H1 (cell line): ENCODE data around the gene ZNF598. TPM values are rescaled to one million over a fixed set of nuclear protein-coding genes. Genes with fewer than 3 reads are reported as not detected.

Experiments
- CTCF ChIA-PET: fragments of 300-600 bp; sonication (Branson Sonifier 250); formaldehyde crosslinking; loops from one replicate; lab custom pipeline; 2021; ENCODE audit not compliant: partially characterized antibody; lab: Charles Lee
- POLR2A ChIA-PET: fragments of 300-600 bp; sonication (Branson Sonifier 250); formaldehyde crosslinking; loops from one replicate; lab custom pipeline; 2021; ENCODE audit warnings: inconsistent platforms; ENCODE audit not compliant: partially characterized antibody; lab: Charles Lee
- DNase-seq, 2 experiments: peaks; one replicate each; pipeline versions ENCODE4 v3.0.0 to v3.0.0-alpha.2; 2010 to 2022; ENCODE audit warnings: low spot score in 2 of 2, low read depth in 1 of 2, mixed read lengths in 1 of 2
- FAIRE-seq: peaks from 2 replicates; lab custom pipeline; 2011; peaks lifted over from hg19 to GRCh38; lab: Jason Lieb, UNC
- H2AFZ ChIP-seq: 2 replicates; pipeline ENCODE4 v1.8.1; 2012; ENCODE audit warnings: low read length, inconsistent platforms
- H2AK5ac ChIP-seq: 2 replicates; pipeline ENCODE4 v1.6.1; 2013; ENCODE audit warnings: low read depth, low read length
- H2BK120ac ChIP-seq: replicated peaks from 2 replicates; pipeline ENCODE3; 2013; ENCODE audit warnings: low read depth, low read length, inconsistent platforms
- H2BK12ac ChIP-seq: 2 replicates; pipeline ENCODE4 v1.6.1; 2013; ENCODE audit warnings: low read depth, low read length
- H2BK15ac ChIP-seq: 2 replicates; pipeline ENCODE4 v1.6.1; 2013; ENCODE audit warnings: low read length
- H2BK20ac ChIP-seq: 2 replicates; pipeline ENCODE4 v1.6.1; 2013; ENCODE audit warnings: low read length
- H2BK5ac ChIP-seq: 2 replicates; pipeline ENCODE4 v1.6.1; 2013; ENCODE audit warnings: low read depth, low read length
- H3K14ac ChIP-seq: 2 replicates; pipeline ENCODE4 v1.6.1; 2013; ENCODE audit warnings: inconsistent platforms; ENCODE audit not compliant: insufficient read length
- H3K18ac ChIP-seq: 2 replicates; pipeline ENCODE4 v1.6.1; 2013; ENCODE audit warnings: low read length; ENCODE audit errors: extremely low read depth
- H3K23ac ChIP-seq: 2 replicates; pipeline ENCODE4 v1.6.1; 2013; ENCODE audit warnings: inconsistent platforms; ENCODE audit not compliant: insufficient read length
- H3K23me2 ChIP-seq: 2 replicates; pipeline ENCODE4 v1.6.1; 2013; ENCODE audit warnings: low read depth, low read length
- H3K27ac ChIP-seq: 2 replicates; pipeline ENCODE4 v1.6.1; 2011; ENCODE audit warnings: low read depth, low read length, inconsistent platforms
- H3K27me3 ChIP-seq, 4 experiments: replicated peaks in 1 of 4; 1 replicate in 1 of 4; 2 replicates in 3 of 4; pipeline versions ENCODE4 v1.6.1 to v1.8.1; 2011 to 2013; ENCODE audit warnings: low read length in 3 of 4, mild to moderate bottlenecking in 3 of 4, inconsistent platforms in 2 of 4, mixed read lengths in 2 of 4, moderate library complexity in 1 of 4; ENCODE audit not compliant: control insufficient read depth in 3 of 4, insufficient read depth in 3 of 4; ENCODE audit errors: extremely low read depth in 1 of 4
- H3K36me3 ChIP-seq, 4 experiments: 2 replicates each; pipeline versions ENCODE4 v1.6.1 to v1.8.1; 2011 to 2013; ENCODE audit warnings: mild to moderate bottlenecking in 4 of 4, low read length in 3 of 4, moderate library complexity in 2 of 4, control low read depth in 1 of 4, inconsistent platforms in 1 of 4; ENCODE audit not compliant: insufficient read depth in 4 of 4, control insufficient read depth in 2 of 4
- H3K4ac ChIP-seq: replicated peaks from 2 replicates; pipeline ENCODE3; 2013; ENCODE audit warnings: low read length, low read depth, mixed read lengths, inconsistent platforms; ENCODE audit not compliant: insufficient read length
- H3K4me1 ChIP-seq, 4 experiments: replicated peaks in 1 of 4; 1 replicate in 1 of 4; 2 replicates in 3 of 4; pipeline versions ENCODE4 v1.6.1 to v1.8.1; 2011 to 2013; ENCODE audit warnings: low read length in 3 of 4, inconsistent platforms in 2 of 4, mixed read lengths in 1 of 4; ENCODE audit not compliant: insufficient read depth in 4 of 4, control insufficient read depth in 3 of 4
- H3K4me2 ChIP-seq, 2 experiments: 2 replicates each; pipeline versions ENCODE4 v1.6.1 to v1.8.1; 2011 to 2013; ENCODE audit warnings: low read depth in 2 of 2, low read length in 2 of 2, control low read depth in 1 of 2, inconsistent platforms in 1 of 2, mild to moderate bottlenecking in 1 of 2; ENCODE audit not compliant: insufficient read depth in 1 of 2
- H3K4me3 ChIP-seq, 4 experiments: fragments of 200-600, 300-600 bp in 1 of 4; sonication (generic), shearing (Covaris generic), sonication (Bioruptor Twin) in 1 of 4; 2 replicates each; pipeline versions ENCODE4 v1.5.1 to v1.8.1; 2011 to 2016; ENCODE audit warnings: low read length in 4 of 4, low read depth in 3 of 4, control low read depth in 2 of 4, inconsistent platforms in 2 of 4, mild to moderate bottlenecking in 2 of 4, mixed read lengths in 1 of 4, moderate library complexity in 1 of 4; ENCODE audit not compliant: insufficient read depth in 2 of 4; ENCODE audit errors: extremely low read depth in 1 of 4
- H3K56ac ChIP-seq: replicated peaks from 2 replicates; pipeline ENCODE3; 2013; ENCODE audit warnings: low read depth, mild to moderate bottlenecking, mixed read lengths, low read length, inconsistent platforms; ENCODE audit not compliant: insufficient read length
- H3K79me1 ChIP-seq: 2 replicates; pipeline ENCODE4 v1.6.1; 2013; ENCODE audit warnings: low read depth, low read length, control low read depth
- H3K79me2 ChIP-seq, 2 experiments: 2 replicates each; pipeline versions ENCODE4 v1.6.1 to v1.8.1; 2012 to 2013; ENCODE audit warnings: low read length in 2 of 2, mild to moderate bottlenecking in 2 of 2, inconsistent platforms in 1 of 2; ENCODE audit not compliant: insufficient read depth in 2 of 2, control insufficient read depth in 1 of 2
- H3K9ac ChIP-seq, 4 experiments: replicated peaks in 1 of 4; 1 replicate in 1 of 4; 2 replicates in 3 of 4; pipeline versions ENCODE4 v1.6.1 to v1.8.1; 2011 to 2013; ENCODE audit warnings: low read depth in 3 of 4, low read length in 3 of 4, control low read depth in 2 of 4, mild to moderate bottlenecking in 2 of 4, moderate library complexity in 2 of 4, inconsistent platforms in 1 of 4; ENCODE audit errors: extremely low read depth in 1 of 4
- H3K9me3 ChIP-seq, 2 experiments: 2 replicates each; pipeline versions ENCODE4 v1.6.1 to v1.8.1; 2012 to 2013; ENCODE audit warnings: mild to moderate bottlenecking in 2 of 2, moderate library complexity in 2 of 2, control low read depth in 1 of 2, inconsistent platforms in 1 of 2, low read depth in 1 of 2, low read length in 1 of 2, mixed read lengths in 1 of 2; ENCODE audit not compliant: insufficient read depth in 2 of 2
- H4K20me1 ChIP-seq, 2 experiments: replicated peaks in 1 of 2; 2 replicates each; pipeline versions ENCODE3 to v1.8.1; 2011 to 2013; ENCODE audit warnings: inconsistent platforms in 2 of 2, low read length in 2 of 2, mild to moderate bottlenecking in 1 of 2; ENCODE audit not compliant: insufficient read depth in 2 of 2, control insufficient read depth in 1 of 2
- H4K5ac ChIP-seq: 2 replicates; pipeline ENCODE4 v1.6.1; 2013; ENCODE audit warnings: low read length, low read depth, mixed read lengths, inconsistent platforms; ENCODE audit not compliant: insufficient read length
- H4K8ac ChIP-seq: 2 replicates; pipeline ENCODE4 v1.8.0; 2013; ENCODE audit warnings: mild to moderate bottlenecking, moderate library complexity, low read length, inconsistent platforms; ENCODE audit not compliant: insufficient read depth; ENCODE audit errors: extremely low read depth
- H4K91ac ChIP-seq: replicated peaks from 2 replicates; pipeline ENCODE3; 2013; ENCODE audit warnings: low read length, mixed read lengths, inconsistent platforms; ENCODE audit not compliant: insufficient read length
- CBX8 ChIP-seq: fragments of 300-800, 300-1000 bp; sonication (generic); IDR thresholded peaks from 2 replicates; pipeline ENCODE4 v1.7.1; 2016; ENCODE audit warnings: low read depth, low read length, borderline replicate concordance
- CHD1 ChIP-seq: IDR thresholded peaks from 2 replicates; pipeline ENCODE4 v1.6.1; 2012; ENCODE audit warnings: low read depth, low read length, improper control_type of control experiment
- EGR1 ChIP-seq: IDR thresholded peaks from 2 replicates; pipeline ENCODE4 v1.6.1; 2011; ENCODE audit warnings: low read depth, low read length, borderline replicate concordance
- GABPA ChIP-seq: IDR thresholded peaks from 2 replicates; pipeline ENCODE4 v1.6.1; 2011; ENCODE audit warnings: mild to moderate bottlenecking, low read length, moderate library complexity, borderline replicate concordance; ENCODE audit not compliant: insufficient read depth
- SIN3A ChIP-seq, 2 experiments: IDR thresholded peaks in 1 of 2; conservative IDR thresholded peaks in 1 of 2; 2 replicates each; pipeline ENCODE4 v1.6.1; 2011 to 2012; ENCODE audit warnings: low read length in 2 of 2, improper control_type of control experiment in 1 of 2, low read depth in 1 of 2, mild to moderate bottlenecking in 1 of 2
- SP1 ChIP-seq: IDR thresholded peaks from 2 replicates; pipeline ENCODE4 v1.6.1; 2011; ENCODE audit warnings: low read depth, low read length
- ZNF274 ChIP-seq: IDR thresholded peaks from 2 replicates; pipeline ENCODE4 v1.7.0; 2012; ENCODE audit warnings: low read length, borderline replicate concordance; ENCODE audit errors: extremely low read depth
- WGBS, 2 experiments: shearing (Covaris generic) in 1 of 2; methylation state at CpG; one replicate each; pipeline versions ENCODE4 v1.1.6 to v1.1.7; 2013 to 2015; ENCODE audit warnings: low lambda C conversion rate in 2 of 2, mixed read lengths in 2 of 2, inconsistent platforms in 1 of 2, low coverage in 1 of 2, missing lambda C conversion rate in 1 of 2; ENCODE audit not compliant: insufficient replicate concordance in 2 of 2, insufficient coverage in 1 of 2, insufficient read length in 1 of 2; ENCODE audit errors: extremely low coverage in 1 of 2, missing lambda C conversion rate in 1 of 2; 5-methylcytosine and 5-hydroxymethylcytosine counted together
- polyA plus RNA-seq, 7 experiments: library from polyadenylated mRNA; depleted of rRNA in 3 of 7; stranded (reverse) in 5 of 7; unstranded in 2 of 7; fragments of >200 nt in 5 of 7; fragments of 200-250 nt in 2 of 7; gene quantifications; 1 replicate in 5 of 7; 2 replicates in 1 of 7; 4 replicates in 1 of 7; pipeline versions ENCODE4 v1.2.1 to v1.2.3, GENCODE V29; 2011 to 2013; ENCODE audit warnings: missing spikeins in 2 of 7, mixed read lengths in 2 of 7
- total RNA-seq: library from RNA; stranded (reverse); fragmentation: NEBNext Ultra II Directional; extraction: Animal tissue kit (Norgen Biotek cat#: 25700); gene quantifications from 2 replicates; pipeline ENCODE4 v1.2.1, GENCODE V29; 2021
- TF ChIP-seq, protein P1 (sequence below), 3 experiments: IDR thresholded peaks; 1 replicate in 2 of 3; 2 replicates in 1 of 3; pipeline versions ENCODE4 v1.5.1 to v1.6.1; 2011; ENCODE audit warnings: low read length in 3 of 3, mild to moderate bottlenecking in 3 of 3, inconsistent platforms in 2 of 3, low read depth in 1 of 3, moderate library complexity in 1 of 3; ENCODE audit not compliant: insufficient read depth in 1 of 3; ENCODE audit errors: control extremely low read depth in 1 of 3

The ZNF598 gene
- total and polyA plus RNA-seq, 2 of the 8 experiments (the other 6 are each of a cell fraction or from before 2014, with no cell fraction given) = 29.3 to 47.6 TPM

DNA sequence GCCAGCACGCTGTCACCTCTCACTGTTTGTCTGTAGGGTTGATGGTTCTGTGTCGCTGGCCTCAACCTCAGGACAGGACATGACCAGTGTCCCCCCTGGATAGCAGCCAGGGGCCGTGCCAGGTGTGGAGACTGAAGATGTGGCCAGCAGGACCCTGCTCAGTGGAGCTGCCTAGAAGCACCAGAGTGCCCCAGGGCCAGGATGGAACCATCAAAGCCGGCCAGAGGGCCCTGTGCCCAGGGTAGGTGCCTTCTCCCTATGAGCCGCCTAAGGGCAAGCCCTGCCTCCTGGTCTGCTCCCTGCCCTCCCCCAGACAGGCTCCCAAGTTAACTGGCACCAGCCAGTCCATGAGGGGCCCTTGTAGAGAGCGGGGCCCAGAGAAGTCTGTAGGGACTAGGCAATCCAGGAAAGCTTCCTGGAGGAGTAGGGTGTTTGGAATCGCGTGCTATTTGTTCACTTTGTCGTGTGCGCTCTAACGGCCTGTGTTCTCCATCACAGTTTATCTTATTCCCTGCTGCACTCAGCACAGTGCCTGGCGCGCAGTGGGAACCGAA is 50.8 kb downstream of the ZNF598 start:
- Histone ChIP-seq H2AK5ac (no peak overlapping the region), H3K9me3 (no peaks in the 10 kb centered on the region), H3K4ac (peak overlapping the region; percentile 76), H3K36me3 (peaks cover 17 to 30% (median 26%) of the 10 kb centered on the region in 4 experiments), H3K9ac (no peak overlapping the region), H2BK15ac (peak overlapping the region; percentile 72; the same call in 1 of the 2 replicates), H2AFZ (peak overlapping the region; percentile 31; the same call in 1 of the 2 replicates), H3K79me1 (peaks cover 2% of the 10 kb centered on the region), H3K23me2 (peaks cover 11% of the 10 kb centered on the region), H3K4me2 (peak overlapping the region; percentile 62 to 99), H4K8ac (peak overlapping the region; percentile 16; the same call in 1 of the 2 replicates), H3K56ac (no peak overlapping the region), H4K91ac (peak overlapping the region; percentile 69), H3K27me3 (peaks cover 0 to 2% (median 0%) of the 10 kb centered on the region in 4 experiments; a peak in 3 of 7 replicates), H2BK12ac (peak overlapping the region; percentile 50; the same call in 1 of the 2 replicates), H2BK20ac (no peak overlapping the region), H3K27ac (no peak overlapping the region), H4K20me1 (peaks cover 5 to 12% of the 10 kb centered on the region in 2 experiments), H2BK120ac (no peak overlapping the region), H3K4me1 (peaks cover 0 to 16% (median under 1%) of the 10 kb centered on the region in 4 experiments; a peak in 4 of 7 replicates), H3K23ac (no peak overlapping the region), H3K4me3 (peak overlapping the region; percentile 22 to 93 (median 86)), H3K14ac (no peak overlapping the region), H3K79me2 (peaks cover 5 to 21% of the 10 kb centered on the region in 2 experiments), H4K5ac (peak overlapping the region; percentile 27), H2BK5ac (no peak overlapping the region; the same call in 1 of the 2 replicates), H3K18ac (peak overlapping the region; percentile 60; the same call in 1 of the 2 replicates)
- ChIA-PET POLR2A (interaction anchor here (0.9 to 19.8 kb wide), 8 partner anchors 6 to 196 kb away, joined by 3 to 736 read pairs (median 58); partner anchors contain the start of genes GFER, MSRB1, NME3 and NOXO1), CTCF (interaction anchor here (1.2 to 1.8 kb wide), 3 partner anchors 12 to 17 kb away, joined by 3 to 8 read pairs (median 3); partner anchors contain the start of gene TBL3)
- 54% methylated on average over 13 of the region's 14 CpGs; no CpG with 5 or more reads in 1 of the 2 experiments for WGBS, 2 experiments
- DNase-seq (peak in 1 of 2 experiments; percentile 57), FAIRE-seq (no peak)
- TF ChIP-seq SIN3A (conservative IDR thresholded peaks at IDR 0.05 in 1 of 2, IDR thresholded peaks at IDR 0.05 in 1 of 2; ENCODE audit: low read depth in 1 of 2, low read length in 2 of 2) (no peak), CHD1 (no peak), EGR1 (no peak), SP1 (no peak), ZNF274 (no peak), CBX8 (no peak), GABPA (no peak)
- TF ChIP-seq, protein P1, sequence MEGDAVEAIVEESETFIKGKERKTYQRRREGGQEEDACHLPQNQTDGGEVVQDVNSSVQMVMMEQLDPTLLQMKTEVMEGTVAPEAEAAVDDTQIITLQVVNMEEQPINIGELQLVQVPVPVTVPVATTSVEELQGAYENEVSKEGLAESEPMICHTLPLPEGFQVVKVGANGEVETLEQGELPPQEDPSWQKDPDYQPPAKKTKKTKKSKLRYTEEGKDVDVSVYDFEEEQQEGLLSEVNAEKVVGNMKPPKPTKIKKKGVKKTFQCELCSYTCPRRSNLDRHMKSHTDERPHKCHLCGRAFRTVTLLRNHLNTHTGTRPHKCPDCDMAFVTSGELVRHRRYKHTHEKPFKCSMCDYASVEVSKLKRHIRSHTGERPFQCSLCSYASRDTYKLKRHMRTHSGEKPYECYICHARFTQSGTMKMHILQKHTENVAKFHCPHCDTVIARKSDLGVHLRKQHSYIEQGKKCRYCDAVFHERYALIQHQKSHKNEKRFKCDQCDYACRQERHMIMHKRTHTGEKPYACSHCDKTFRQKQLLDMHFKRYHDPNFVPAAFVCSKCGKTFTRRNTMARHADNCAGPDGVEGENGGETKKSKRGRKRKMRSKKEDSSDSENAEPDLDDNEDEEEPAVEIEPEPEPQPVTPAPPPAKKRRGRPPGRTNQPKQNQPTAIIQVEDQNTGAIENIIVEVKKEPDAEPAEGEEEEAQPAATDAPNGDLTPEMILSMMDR (IDR thresholded peaks at IDR 0.05; ENCODE audit: control extremely low read depth in 1 of 3, insufficient read depth in 1 of 3, low read depth in 1 of 3, low read length in 3 of 3) = no peak
